ENCODE results near the gene PPEF1.
"Not testable (repeated sequence)": the region's sequence is repeated elsewhere in the genome, so short reads cannot be mapped to it uniquely, and the experiment has no call there.

Gene PPEF1

GRCh38 chrX:18702362-18703195 is 4.9 kb upstream of the PPEF1 start:
- DNase-seq: no peak

GRCh38 chrX:18709833-18710232 is 2.4 kb downstream of the PPEF1 start:
- DNase-seq: no peak

DNA sequence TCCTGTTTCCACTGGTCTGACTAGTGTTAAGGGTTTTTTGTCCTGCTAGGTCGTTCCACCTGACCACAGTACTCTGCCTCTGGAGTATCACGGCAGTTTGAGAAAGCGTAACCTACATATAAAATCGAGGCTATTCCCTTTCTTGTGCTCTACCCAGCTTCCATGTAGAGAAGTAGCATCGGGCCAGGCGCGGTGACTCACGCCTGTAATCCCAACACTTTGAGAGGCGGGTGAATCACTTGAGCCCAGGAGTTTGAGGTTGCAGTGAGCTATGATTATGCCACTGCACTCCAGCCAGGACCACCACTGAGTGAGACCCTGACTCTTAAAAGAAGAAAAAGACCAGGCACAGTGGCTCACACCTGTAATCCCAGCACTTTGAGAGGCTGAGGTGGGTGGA is 7.5 kb downstream of the PPEF1 start:
- DNase-seq: no peak

DNA sequence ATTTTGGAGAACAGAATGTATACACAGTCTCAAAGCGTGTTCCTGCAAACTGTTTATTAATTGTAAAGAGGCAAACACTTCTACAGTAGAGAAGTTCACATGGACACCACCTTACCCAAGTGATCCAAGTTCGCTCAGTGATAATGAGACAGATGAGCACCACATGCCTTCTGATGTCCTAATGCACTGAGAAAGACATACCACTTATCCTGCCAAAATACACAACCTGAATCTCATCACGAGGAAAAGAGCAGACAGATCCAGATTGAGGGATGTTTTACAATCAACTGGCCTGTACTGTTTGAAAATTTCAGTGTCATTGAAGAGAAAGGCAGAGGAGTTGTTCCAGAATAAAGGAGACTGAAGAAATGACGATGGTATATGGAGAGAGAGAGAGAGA is 12.4 kb downstream of the PPEF1 start:
- DNase-seq: no peak

- DNase-seq: no peak
Observed at GRCh38 chrX:18721683-18722499, 14.4 kb downstream of the PPEF1 start.

GRCh38 chrX:18722500-18723071 is 15.1 kb downstream of the PPEF1 start:
- DNase-seq: no peak

DNA sequence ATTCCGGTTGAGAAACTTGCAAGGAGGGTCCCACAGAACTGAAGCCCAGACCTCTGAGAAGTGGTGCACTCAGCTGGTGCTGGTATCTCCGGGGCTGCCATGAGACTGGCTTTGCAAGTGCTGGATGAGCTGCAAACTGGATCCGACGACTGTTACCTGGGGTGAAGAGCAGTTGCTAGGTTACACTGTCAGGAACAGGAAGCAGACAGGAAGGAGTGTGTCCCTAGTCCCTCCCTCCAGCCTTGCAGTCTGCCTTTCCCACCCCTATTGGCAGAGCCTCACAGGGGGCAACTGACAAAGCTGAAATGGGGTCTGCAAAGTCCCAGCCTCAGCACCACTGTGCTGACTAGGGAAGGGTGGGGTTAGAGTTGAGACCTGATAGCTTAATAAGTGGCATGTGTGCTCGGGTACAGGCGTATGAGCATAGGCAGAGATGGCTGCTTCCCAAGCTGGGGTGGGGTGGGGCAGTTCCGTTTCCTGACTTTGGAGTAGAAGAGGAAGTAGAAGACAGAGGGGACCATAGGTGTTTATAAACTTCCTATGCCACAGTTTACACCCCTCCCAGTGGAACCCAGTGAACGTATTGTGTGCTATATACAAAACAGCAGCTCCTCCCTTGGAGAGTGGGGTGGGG is 18.0 kb downstream of the PPEF1 start:
- DNase-seq: no peak

- DNase-seq: no peak
Observed at GRCh38 chrX:18733287-18733686, 25.8 kb downstream of the PPEF1 start.

GRCh38 chrX:18739609-18740008 is 32.2 kb downstream of the PPEF1 start:
- not testable (repeated sequence) for DNase-seq

DNA sequence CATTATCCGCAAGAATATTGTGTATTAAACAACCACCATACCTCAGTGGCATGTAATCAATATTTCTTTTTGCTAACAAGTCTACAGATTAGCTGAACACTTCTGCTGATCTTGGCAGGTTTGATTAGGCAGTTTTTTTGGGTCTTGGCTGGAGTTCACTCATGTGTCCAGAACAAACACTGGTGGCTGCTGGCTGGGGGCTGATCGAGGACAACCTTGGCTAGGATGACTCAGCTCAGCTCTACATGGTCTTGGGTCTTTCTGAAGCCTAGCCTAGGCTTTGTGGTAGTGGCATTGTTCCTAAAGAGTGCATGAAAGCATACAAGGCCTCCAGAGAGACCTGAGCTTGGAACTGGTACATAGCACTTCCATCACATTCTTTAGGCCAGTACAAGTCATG is 41.1 kb downstream of the PPEF1 start:
- DNase-seq: no peak

- DNase-seq: no peak
Observed at GRCh38 chrX:18753631-18754030, 46.2 kb downstream of the PPEF1 start.

DNA sequence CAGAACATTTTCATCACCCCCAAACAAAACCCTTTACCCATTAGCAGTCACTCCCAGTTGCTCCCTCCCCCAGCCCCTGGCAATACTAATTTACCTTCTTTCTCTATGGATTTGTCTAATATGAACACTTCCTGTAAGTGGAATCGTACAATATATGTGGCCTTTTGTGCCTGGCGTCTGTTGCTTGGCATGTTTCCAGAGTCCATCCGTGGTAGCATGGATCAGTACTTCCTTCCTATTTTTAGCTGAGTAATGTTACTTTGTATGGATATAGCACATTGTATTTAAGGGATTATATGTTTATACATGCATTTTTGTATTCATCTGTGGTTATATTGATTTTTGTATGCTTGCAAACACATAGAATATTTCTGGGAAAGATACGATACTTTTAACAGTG is 48.2 kb downstream of the PPEF1 start:
- no peak for DNase-seq

- DNase-seq: no peak
Observed at GRCh38 chrX:18757956-18758932, 50.8 kb downstream of the PPEF1 start.

DNA sequence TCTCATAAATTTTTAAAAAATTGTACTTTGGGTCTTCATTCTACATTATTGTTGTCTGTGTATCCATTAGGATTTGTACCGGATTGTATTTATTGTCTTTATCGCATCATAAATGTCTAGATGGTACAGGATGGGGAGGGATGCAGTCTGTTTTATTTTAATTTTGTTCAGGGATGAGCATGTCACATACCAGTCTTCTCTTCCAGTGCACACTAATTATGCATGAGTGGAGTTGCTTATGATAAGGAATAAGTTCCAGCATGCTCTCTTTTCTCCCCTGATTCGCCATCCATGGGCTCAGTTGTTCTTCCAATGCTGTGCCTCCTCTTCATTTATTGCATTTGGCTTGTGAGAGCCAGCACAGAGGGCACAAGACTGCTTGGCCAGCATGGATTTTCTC is 54.3 kb downstream of the PPEF1 start:
- DNase-seq: no peak

GRCh38 chrX:18763106-18763505 is 55.7 kb downstream of the PPEF1 start:
- DNase-seq: not testable (repeated sequence)

GRCh38 chrX:18769364-18769763 is 61.9 kb downstream of the PPEF1 start:
- no peak for DNase-seq

DNA sequence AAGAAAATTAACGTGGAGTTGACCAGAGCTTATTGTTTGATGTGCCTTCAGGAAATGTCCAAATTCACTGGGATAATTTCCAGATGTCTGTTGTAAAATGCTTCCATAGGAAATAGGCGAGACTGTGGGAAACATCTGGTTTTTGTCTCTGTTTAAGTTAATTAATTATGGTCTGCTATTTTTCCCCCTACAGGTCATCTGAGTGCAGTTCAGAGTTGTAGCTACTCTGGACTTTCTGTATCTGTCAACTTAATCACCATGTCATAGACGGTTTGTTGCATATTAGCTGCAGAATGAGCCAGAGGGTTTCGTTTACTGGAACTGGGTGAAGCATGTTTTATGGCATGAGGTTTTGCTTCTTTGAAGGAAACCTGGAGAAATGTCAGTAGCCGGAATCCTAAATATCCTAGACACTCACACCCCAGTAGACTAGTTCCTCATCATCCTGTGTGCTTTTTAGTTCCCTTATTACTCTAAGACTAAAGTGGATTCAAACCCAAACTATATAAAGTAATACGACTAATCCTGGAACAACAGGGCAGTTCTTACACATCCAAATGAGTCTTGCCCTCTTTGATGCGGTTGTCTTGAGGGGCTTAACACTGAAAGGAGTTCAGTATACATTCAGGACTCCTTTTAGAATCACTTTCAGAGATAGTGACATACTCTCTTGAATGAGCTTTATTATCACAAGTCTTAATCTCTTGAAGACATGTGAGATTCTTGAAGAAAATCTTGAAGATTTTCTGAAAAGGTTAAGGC is 62.5 kb downstream of the PPEF1 start:
- no peak for DNase-seq

DNA sequence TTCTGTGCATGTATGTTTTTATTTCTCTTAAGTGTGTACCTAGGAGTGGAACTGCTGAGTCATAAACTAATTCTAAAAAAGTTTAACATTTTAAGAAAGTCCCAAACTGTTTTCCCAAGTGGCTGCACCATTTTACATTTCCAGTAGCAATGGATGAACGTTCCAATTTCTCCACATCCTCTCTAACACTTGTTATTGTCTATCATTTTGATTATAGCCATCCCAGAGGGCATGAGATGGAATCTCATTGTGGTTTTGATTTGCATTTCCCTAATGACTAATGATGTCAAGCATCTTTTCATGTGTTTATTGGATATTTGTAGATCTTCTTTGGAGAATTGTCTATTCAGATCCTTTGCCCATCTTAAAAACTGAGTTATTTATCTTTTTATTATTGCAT is 82.5 kb downstream of the PPEF1 start:
- no peak for DNase-seq

DNA sequence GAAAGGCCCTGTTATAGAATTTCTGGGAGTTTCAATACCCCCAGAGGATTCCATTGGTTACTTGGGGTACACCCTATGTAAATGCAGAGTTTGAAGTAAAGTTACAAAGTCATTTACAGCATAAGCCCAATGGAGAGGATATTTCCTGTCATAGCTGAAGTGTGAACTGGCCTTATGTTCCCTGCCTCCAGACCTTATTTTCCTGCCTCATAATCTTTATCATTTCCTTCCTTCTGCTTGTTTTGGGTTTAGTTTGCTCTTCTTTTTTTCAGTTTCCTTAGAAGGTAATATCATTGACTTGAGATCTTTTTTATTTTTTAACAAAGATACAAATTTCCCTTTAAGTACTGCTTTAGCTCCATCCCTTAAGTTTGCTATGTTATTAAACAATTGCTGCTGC is 85.4 kb downstream of the PPEF1 start:
- DNase-seq: no peak

DNA sequence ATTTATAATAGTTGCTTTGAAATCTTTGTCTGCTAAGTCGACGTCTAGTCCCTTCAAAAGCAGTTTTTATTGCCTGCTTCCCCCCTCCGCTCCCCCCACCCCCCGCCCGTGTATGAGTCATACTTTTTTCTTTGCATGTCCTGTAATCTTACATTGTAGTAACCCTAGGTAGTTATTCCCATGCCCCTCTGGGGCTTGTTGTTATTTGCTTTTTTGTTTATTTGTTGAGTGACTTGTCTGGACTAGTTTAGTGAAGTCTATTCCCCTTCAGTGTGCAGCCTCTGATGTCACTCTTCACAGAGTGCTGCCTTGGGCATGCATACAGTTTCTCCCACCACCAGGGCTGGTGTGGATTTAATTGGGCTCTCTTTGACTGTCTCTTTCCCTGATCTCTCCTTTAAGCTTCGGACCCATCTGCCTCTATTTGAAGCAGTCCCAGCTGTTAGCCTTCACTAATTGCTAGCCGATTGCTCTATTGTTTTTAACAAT is 86.2 kb downstream of the PPEF1 start:
- DNase-seq: no peak

DNA sequence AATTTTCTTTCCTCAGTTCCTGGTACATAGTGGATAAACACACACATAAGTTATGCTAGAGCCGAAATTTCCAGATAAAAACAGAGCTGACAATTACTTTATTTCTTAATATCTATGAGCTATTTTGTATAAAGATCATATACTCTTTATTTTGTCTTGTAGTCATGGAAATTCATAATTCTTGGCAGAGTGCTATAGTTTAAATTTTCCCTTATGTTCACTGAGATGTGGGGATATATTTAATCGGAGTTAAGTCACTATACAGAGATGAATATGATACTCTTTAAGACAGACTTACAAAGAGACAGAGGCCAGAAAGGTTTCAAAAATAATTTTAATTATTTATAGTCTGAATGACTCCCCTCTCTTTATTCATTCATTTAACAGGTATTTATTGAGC is 89.7 kb downstream of the PPEF1 start:
- no peak for DNase-seq

Measured in NCI-H1436 (cell line).